GM19025 (cell line): ENCODE measurements around the gene PALLD.
"Not testable (repeated sequence)": the region's sequence is repeated elsewhere in the genome, so short reads cannot be mapped to it uniquely, and the experiment has no call there.

ENCODE experiments used
- ATAC-seq: cut with Tn5 transposase; IDR thresholded peaks from one replicate; pipeline ENCODE4 v1.9.1; 2021; ENCODE audit warnings: mild to moderate bottlenecking, low read depth, moderate library complexity; ENCODE audit not compliant: unreplicated experiment

The PALLD gene

DNA sequence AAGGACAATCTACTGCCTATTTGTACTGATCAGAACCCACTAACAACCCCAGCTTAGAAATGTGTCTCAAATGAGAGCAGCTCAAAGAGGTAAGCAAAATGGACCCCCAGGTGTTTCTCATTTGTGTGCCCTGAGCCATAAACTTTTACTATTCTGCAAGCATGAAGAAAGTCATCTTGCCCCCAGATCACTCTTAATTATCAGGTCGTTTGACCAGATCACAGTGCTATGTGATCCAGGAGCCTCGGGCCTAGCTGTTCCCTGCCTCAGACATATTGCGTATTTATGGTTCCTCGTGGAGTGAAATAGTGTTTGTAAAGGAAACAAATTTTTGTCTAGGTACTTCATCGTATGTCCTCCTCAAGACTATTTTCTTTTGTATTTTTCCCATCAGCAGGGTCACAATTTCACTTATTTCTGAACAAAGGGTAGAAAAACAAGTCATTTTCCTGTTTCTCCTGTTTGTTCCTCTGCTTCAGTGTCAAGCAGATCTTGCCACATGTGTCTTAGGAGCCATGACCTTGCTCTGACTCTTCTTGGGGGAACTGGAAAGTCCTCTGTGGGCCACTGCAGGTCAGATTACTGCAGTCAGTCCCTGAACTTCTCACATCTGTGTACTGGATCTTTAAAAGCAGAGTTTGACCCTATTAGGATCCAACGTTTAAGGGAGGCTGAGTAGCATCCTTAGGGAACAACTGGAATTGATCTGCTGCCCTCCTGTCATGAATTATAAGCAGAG lies 194.9 kb downstream of the PALLD start:
- no peak for ATAC-seq

GRCh38 chr4:168693750-168694490 lies 197.1 kb downstream of the PALLD start:
- ATAC-seq: no peak

- no peak for ATAC-seq
Observed at GRCh38 chr4:168694667-168695066, 197.8 kb downstream of the PALLD start.

DNA sequence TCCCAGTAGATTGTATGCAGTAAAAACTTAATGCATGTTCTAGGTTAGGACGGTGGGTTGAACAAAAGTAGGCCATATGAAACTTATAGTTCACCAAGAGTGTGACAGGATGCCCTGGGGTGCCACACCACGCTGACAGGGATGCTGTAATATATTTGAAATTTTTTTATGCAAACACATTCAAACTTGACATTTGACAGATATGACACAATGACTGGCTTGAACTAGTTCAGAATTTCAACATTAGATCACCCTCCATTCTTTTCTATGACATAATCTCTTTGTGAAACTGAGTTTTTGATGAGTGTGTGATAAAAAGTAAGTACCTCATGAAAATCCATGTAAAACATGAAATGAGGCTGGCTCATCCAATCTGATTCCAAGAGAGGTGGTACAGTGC lies 198.4 kb downstream of the PALLD start:
- ATAC-seq: no peak

GRCh38 chr4:168696280-168696679 lies 199.4 kb downstream of the PALLD start:
- ATAC-seq: no peak

DNA sequence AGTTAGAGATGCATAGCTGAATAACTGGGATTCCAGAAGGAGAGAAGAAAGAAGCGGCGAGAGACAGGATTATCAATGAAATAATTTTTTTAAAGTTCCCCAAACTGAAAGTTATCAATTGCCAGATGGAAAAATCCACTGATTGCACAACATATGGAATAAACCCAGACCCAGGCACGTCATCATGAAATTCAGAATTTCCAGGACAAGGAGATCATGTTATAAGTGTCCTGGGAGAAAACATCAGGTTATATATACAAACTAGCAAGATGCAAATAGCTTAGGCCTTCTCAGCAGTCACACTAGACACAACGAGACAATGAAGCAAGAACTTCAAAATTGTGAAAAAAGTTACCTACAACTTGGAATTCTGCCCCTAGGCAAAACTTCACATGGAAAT lies 200.0 kb downstream of the PALLD start:
- ATAC-seq: no peak

GRCh38 chr4:168699224-168699878 lies 202.5 kb downstream of the PALLD start:
- ATAC-seq: no peak

GRCh38 chr4:168701061-168701460 lies 204.2 kb downstream of the PALLD start:
- no peak for ATAC-seq

GRCh38 chr4:168702581-168703087 lies 205.8 kb downstream of the PALLD start:
- not testable (repeated sequence) for ATAC-seq

DNA sequence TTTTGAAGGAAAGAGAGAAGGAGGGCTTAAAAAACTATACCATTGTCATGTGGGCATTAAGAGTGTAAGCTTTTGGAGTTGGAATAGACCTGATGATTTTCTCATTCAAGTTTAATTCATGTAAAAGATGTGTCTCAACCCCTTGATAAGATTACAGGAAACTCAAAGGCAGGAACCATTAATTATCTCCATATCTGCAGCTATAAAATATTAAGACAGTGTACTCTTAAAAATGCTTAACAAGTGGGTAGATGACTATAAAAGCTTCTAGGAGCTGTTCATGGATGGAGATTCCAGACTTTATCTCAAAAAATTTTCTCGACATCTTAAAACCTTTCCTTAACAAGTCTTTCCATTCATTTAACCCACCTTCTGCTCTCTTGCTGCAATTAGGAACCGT lies 208.3 kb downstream of the PALLD start:
- ATAC-seq: no peak

- ATAC-seq: no peak
Observed at GRCh38 chr4:168707205-168707604, 210.4 kb downstream of the PALLD start.

DNA sequence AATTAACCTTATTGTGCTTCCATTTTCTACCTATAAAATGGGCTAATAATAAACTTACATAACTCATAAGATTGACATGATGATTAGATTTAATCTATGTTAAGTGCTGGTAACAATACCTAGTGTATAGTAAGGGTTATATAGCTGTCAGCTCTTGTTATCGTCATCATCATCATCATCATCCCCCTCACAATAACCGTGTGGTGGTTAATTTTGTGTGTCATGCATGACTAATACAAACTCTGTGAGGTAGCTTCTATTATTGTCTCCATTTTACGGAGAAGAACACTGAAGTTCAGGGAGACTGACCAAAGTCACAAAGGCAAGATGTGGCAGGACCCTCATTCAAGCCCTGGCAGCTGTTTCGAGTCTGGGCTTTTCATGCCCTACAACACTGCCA lies 211.3 kb downstream of the PALLD start:
- no peak for ATAC-seq

DNA sequence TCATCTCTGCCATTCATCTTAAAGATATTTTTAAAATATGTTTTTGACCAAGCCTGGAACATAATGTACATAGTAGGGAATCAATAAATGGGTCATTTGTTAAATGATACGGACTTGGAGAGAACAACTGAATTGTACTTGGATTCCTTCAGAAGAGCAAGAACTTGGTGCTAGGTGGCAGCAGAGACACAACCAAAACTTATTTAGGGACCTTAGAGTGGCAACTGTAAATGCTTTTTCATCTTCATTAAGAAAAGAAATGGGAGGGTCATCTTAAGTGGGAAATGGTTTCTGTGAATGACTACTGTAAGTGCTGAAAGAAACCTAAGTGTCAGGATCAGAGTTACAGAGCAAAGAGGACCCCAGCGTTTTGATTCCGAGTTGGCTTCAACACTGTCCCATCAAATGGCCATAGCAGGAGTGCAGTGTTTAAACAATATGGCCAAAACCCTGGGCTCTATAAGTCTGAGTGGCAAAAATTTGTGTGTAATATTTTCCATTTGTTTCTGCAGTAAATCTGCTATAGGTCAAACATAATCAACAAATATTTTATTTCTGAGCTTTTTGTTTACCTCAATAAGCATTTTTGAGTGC lies 213.6 kb downstream of the PALLD start:
- no peak for ATAC-seq

- ATAC-seq: no peak
Observed at GRCh38 chr4:168711197-168712140, 214.6 kb downstream of the PALLD start.

DNA sequence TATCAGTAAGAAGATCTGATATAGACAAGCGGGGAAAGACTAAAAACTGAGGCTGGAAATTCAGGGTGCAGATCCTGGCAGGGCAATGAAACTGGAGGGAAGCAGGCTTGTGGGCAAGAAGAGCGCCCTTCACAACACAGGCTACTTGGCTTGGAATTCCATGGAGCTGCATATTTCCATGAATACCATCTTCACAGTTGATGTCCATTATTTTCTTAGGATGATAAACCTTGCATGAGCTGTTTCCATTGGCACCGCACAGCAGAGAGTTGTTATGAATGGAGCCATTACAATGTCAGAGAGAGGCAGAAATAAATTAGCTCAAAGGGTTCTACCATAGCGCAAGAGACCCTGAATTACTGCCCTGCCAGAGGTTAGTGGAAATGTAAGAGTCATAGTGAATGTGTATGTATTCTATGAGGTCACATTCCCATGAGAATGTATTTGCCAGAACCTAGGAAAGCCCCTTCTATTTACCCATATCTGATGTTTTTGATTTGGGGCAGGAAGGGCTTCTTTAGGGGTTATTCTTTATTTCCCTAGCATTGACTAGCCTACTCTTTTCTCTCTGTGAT lies 215.6 kb downstream of the PALLD start:
- no peak for ATAC-seq

- no peak for ATAC-seq
Observed at GRCh38 chr4:168713253-168713652, 216.4 kb downstream of the PALLD start.

DNA sequence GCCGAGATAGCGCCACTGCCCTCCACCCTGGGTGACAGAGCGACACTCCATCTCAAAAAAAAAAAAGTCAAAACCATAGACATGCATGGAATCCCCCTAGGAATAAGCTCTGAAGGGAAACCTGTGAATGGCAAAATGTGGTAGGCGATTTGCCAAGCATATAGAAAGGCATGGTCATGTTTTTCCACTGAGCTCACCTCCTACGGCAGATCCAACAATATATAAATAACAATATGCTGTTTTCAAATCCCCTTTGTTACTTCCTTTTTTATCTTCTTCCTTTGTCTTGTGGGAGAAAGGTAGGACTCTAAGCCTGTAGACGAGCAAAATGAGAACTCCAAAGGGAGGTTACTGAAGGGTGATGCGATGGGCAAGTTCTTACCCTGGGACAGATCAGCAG lies 219.0 kb downstream of the PALLD start:
- ATAC-seq: no peak

GRCh38 chr4:168716406-168717129 lies 219.7 kb downstream of the PALLD start:
- ATAC-seq: no peak

GRCh38 chr4:168717847-168718246 lies 221.0 kb downstream of the PALLD start:
- no peak for ATAC-seq
